ENCODE results near the gene ACSS1.
A peak's percentile ranks its signal among the peaks of the same experiment; 100 is the strongest.

The ACSS1 gene

DNA sequence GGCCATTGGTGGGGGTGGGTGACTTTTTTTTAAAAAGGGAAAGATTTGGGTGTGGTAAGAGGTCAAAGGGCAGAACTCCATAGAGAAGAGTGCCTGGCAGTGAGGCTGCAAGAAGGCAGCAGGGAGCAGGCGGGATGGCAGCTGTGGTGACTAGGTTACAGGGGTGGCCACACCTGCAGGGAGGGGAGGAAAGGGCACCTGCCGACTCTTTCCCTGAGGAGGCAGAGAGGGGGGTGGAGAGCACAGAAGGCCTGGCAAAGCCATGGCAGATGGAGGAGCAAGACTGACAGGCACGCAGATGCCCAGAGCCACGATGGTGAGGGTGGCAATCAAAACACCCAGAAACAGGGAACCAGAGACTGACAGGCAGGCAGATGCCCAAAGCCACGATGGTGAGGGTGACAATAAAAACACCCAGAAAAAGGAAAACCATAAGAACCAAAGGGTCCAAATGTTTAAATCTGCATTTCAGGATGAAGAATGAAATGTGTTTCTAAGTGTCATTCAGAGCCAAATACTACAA lies 89.6 kb downstream of the ACSS1 start:
- H3K4me3 ChIP-seq (ENCODE audit: low read depth in 1 of 2, low read length in 1 of 2): no peak overlapping the region
- TF ChIP-seq, protein P1, sequence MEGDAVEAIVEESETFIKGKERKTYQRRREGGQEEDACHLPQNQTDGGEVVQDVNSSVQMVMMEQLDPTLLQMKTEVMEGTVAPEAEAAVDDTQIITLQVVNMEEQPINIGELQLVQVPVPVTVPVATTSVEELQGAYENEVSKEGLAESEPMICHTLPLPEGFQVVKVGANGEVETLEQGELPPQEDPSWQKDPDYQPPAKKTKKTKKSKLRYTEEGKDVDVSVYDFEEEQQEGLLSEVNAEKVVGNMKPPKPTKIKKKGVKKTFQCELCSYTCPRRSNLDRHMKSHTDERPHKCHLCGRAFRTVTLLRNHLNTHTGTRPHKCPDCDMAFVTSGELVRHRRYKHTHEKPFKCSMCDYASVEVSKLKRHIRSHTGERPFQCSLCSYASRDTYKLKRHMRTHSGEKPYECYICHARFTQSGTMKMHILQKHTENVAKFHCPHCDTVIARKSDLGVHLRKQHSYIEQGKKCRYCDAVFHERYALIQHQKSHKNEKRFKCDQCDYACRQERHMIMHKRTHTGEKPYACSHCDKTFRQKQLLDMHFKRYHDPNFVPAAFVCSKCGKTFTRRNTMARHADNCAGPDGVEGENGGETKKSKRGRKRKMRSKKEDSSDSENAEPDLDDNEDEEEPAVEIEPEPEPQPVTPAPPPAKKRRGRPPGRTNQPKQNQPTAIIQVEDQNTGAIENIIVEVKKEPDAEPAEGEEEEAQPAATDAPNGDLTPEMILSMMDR (IDR thresholded peaks at IDR 0.05): no peak
- peaks cover 3 to 12% of the 10 kb centered on the region in 2 experiments for H3K4me1 ChIP-seq (ENCODE audit: control insufficient read depth in 1 of 2, insufficient read depth in 1 of 2, low read depth in 1 of 2, low read length in 1 of 2)
- H3K27me3 ChIP-seq: no peaks in the 10 kb centered on the region
- H3K36me3 ChIP-seq: peaks cover 100% of the 10 kb centered on the region
- H3K9me3 ChIP-seq: no peaks in the 10 kb centered on the region
- peak overlapping the region; percentile 67 for H3K27ac ChIP-seq

DNA sequence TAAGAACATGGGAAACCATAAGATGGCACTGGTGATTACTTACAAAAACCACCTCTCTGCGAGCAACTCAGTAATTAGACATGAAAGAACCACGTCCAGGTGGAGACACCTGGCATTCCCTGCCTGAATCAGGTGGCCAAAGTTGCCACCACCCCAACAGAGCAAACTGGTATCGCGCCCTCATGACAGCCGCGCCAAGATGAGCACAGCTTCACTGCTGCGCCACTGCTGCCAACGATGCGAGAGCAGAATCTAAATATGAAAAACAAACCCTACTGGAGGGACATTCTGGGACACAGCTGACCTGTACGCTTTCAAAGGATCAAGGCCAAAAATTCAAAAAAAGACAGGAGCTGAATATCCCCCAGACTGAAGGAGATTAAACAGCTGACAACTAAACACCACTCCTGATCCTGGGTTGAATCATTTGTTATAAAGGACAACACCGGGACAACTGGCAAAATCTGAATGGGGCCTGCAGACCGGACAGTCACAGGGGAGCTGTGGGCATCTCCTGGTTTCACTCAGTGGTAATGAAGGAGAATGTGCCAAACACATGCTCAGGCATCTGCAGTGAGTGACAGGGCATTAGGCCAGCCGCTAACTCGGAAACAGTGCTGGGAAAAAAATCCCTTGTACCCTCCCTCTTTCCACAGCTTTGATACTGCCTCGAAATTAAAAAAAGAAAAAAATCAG lies 91.5 kb downstream of the ACSS1 start:
- H3K27ac ChIP-seq: peak overlapping the region; percentile 42
- peaks cover 3% of the 10 kb centered on the region in 2 experiments for H3K4me1 ChIP-seq (ENCODE audit: control insufficient read depth in 1 of 2, insufficient read depth in 1 of 2, low read depth in 1 of 2, low read length in 1 of 2)
- TF ChIP-seq, protein P1 (IDR thresholded peaks at IDR 0.05): no peak
- no peaks in the 10 kb centered on the region for H3K9me3 ChIP-seq
- H3K27me3 ChIP-seq: no peaks in the 10 kb centered on the region
- no peak overlapping the region for H3K4me3 ChIP-seq (ENCODE audit: low read depth in 1 of 2, low read length in 1 of 2)
- peaks cover 100% of the 10 kb centered on the region for H3K36me3 ChIP-seq

DNA sequence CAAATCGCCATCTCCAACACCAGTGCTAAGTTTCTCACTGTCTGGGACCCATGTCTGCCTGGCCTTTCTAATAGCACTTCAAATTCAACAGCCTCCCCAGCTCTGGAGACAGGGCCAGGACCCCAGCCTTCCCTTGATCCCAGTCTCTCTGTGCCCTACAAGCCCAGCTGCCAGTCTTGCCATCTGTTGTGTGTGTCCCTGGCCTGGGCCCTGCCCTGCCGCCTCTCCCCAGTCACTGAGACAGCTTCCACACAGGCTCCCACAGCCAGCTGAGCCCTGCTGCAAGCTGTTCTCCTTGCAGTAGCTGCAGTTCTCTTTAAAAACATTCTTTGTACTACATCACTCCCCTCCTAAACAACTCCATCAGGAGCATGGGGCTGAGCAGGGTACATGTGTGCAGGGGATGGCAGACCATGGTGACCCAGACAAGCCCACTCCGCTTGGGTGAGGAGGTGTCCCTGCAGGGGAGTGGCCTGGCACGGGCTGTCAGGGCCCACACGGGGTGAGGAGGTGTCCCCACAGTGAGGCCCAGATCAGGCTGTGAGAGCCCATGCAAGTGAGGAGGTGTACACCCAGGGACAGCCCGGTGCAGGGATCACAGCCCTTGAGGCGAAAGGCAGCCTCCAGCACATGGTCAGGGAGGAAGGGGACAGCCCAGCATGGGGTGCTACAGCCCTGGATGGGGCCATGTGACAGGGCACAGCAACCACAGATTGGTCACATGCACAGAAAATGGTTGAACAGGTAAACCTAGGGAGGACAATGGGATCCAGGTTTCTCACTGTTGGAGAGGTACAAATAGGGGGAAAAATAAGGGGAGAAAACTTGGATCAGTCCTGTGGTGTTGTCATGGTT lies 92.6 kb downstream of the ACSS1 start:
- Histone ChIP-seq H3K4me3 (ENCODE audit: low read depth in 1 of 2, low read length in 1 of 2) (no peak overlapping the region), H3K9me3 (no peaks in the 10 kb centered on the region), H3K4me1 (ENCODE audit: control insufficient read depth in 1 of 2, insufficient read depth in 1 of 2, low read depth in 1 of 2, low read length in 1 of 2) (no peaks in the 10 kb centered on the region), H3K27me3 (no peaks in the 10 kb centered on the region), H3K36me3 (peaks cover 100% of the 10 kb centered on the region), H3K27ac (peak overlapping the region; percentile 52)
- TF ChIP-seq, protein P1 (IDR thresholded peaks at IDR 0.05): no peak

DNA sequence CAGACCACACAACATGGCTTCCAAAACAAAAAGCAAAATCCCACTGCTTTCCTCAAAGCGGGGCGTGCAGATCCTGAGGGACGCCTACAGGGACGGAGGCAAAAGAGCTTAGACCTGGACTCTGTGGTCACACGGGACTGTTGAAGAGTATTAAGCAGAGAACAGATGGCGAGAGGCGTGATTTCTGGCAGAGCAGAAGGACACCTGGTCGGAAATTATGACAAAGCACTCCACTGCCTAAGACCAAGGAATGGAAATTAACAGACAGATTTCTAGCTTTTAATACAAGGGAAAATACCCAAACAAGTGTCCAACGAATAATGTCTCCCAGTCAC lies 93.5 kb downstream of the ACSS1 start:
- TF ChIP-seq, protein P1 (IDR thresholded peaks at IDR 0.05): no peak
- Histone ChIP-seq H3K27ac (peak overlapping the region; percentile 68), H3K9me3 (no peaks in the 10 kb centered on the region), H3K27me3 (no peaks in the 10 kb centered on the region), H3K4me3 (ENCODE audit: low read depth in 1 of 2, low read length in 1 of 2) (no peak overlapping the region), H3K4me1 (ENCODE audit: control insufficient read depth in 1 of 2, insufficient read depth in 1 of 2, low read depth in 1 of 2, low read length in 1 of 2) (no peaks in the 10 kb centered on the region), H3K36me3 (peaks cover 100% of the 10 kb centered on the region)

DNA sequence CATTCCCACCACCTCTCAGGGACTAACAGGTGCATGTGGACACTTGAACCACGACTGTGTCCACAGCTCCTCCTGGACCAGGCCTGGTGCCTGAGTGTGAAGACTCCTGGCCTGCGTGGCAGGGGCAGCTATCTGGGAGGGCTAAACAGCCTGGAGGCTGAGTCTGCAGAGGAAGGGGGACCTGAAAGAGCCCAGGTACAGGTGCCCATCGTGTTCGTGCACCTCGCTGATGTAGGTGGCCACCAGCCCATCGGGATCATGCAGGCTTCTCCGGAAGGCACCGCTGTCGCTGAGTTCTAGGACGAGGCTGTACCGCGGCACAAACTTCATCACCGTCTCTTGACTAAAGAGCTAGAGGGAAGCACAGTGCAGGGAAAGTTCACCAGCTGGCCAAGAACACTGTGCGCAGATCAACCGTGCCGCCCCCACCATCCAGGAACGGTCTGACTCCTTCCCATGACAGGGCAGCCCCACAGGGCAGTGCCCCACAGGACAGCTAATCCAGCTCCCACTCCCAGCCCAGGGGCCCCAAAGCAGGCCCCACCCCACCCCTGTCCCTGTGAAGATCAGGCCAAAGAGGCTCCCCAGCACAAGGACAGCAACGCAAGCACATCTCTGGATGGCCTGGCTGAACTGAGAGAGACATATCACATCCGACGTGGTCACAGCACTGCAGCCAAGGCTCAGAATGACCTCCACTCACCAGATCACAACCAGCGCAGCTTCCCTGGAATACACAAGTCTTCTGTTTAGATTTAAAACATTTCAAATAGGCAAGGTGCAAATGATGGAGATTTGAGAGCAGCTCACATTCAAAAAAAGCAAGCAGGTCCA lies 94.0 kb downstream of the ACSS1 start:
- TF ChIP-seq, protein P1 (IDR thresholded peaks at IDR 0.05): no peak
- H3K4me3 ChIP-seq (ENCODE audit: low read depth in 1 of 2, low read length in 1 of 2): no peak overlapping the region
- H3K36me3 ChIP-seq: peaks cover 100% of the 10 kb centered on the region
- H3K9me3 ChIP-seq: no peaks in the 10 kb centered on the region
- H3K27ac ChIP-seq: peak overlapping the region; percentile 68
- H3K27me3 ChIP-seq: no peaks in the 10 kb centered on the region
- no peaks in the 10 kb centered on the region for H3K4me1 ChIP-seq (ENCODE audit: control insufficient read depth in 1 of 2, insufficient read depth in 1 of 2, low read depth in 1 of 2, low read length in 1 of 2)

Data from neutrophil (primary cell).